ENCODE data around the gene PCDHGC4. TPM values are rescaled to one million over a fixed set of nuclear protein-coding genes. Genes with fewer than 3 reads are reported as not detected.

PCDHGC4 gene
- 91.2 TPM for total RNA-seq

DNA sequence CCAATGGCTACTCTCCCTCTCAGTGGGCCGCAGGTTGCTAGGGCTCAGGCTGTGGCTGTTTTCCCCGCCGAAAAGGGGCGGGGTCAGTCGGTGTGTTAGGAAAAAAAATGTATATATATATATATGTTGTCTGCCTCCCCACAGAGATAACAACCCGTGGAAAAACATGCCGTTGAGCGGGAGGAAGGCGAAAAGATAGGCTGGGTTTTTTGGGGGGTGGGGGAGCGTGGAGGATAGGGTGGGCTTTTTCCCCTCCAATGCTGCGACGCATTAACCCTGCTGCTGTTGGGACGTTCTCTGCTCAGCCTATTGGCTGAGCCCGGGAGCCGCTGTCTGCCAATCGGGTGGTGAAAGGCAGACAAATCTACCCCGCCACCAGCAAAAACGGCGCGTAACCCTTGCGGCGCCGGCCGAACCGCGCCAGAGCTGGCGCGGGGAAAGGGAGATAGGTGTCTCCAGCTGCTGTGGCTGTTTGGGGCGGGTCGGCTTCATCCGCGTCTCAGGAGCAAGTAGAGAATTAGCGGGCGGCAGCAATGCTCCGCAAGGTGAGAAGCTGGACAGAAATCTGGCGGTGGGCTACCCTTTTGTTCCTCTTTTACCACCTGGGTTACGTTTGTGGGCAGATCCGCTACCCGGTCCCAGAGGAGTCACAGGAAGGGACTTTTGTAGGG is at the start of gene PCDHGC4:
Gene PCDHGC4, plus strand, starts transcription at position 390 of the 671 bp plus-strand sequence. Its CDS starts 144 bp downstream, at position 534.
- DNase-seq: peak; percentile 60

DNA sequence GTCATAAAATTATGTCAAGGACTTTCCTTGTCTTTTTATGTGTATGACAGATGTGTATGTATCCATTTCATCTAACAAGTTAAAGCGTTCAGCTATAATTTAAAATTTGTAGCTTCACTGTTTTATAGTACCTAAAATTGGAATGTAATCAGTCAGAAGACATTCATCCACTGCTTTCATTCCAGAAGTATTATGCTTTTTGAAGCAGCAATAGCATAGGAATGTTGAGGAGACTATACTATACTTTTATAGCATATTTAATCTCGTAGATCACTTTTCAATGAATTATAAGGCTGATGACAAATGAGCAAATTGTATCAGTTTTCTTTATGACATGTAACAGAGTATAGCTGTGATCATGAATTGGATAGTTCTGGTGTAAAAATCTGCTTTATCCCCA is 47.6 kb upstream of the PCDHGC4 start:
- DNase-seq: no peak

DNA sequence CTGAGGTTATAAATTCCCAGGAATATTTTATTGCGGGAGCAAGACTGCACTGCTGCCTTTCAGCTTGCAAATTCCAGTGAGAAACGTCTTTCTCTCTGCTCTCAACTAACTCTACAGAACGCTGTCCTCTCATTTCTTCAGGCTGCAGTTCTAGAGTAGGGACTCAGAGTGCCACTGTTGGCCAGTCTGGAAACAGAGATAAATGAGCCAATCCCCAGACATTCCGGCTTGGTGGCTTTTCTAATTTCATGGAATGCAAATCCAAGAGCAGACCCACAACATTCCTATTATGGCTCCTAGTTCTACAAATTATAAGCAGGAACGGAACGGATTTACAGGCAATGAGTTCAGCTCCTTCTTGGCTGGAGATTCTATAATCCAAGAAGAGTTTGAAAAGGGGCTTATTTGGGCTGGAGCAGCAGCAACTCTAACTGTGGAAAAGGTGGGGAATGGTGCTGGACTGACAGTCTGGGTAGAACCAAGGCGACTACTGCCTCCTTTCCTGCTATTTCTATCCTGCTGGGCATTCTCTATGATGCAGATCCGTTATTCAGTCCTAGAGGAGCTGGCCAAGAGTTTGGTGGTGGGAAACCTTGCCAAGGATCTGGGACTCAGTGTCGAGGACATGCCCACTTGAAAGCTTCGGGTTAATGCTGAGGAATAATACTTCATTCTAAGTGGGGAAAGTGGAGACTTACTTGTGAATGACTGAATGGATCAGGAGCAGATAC is 45.3 kb upstream of the PCDHGC4 start:
- DNase-seq: no peak

- no peak for DNase-seq
Observed at GRCh38 chr5:141440341-141440740, 44.5 kb upstream of the PCDHGC4 start.

DNA sequence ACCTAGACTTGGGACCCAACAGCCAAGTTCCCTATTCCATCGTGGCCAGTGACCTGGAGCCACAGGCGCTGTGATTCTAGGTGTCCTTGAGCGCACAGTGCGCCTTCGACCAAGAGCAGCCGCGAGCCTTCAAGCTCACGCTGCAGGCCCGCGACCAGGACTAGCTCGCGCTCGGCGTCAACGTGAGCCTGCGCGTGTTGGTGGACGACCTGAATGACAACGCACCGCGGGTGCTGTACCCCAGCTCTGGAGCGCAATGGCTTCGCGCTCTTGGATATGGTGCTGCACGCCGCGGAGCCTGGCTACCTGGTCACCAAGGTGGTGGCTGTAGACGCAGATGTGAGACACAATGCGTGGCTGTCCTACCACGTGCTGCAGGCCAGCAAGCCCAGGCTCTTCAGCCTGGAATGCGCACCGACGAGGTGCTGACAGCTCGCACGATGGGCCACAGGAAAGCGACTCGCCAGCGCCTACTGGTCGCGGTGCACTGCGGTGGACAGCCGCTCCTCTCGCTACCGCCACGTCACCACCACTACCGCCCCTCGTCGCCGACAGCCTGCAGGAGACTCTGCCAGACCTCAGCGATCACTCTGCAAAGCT is 43.2 kb upstream of the PCDHGC4 start:
- DNase-seq: no peak

DNA sequence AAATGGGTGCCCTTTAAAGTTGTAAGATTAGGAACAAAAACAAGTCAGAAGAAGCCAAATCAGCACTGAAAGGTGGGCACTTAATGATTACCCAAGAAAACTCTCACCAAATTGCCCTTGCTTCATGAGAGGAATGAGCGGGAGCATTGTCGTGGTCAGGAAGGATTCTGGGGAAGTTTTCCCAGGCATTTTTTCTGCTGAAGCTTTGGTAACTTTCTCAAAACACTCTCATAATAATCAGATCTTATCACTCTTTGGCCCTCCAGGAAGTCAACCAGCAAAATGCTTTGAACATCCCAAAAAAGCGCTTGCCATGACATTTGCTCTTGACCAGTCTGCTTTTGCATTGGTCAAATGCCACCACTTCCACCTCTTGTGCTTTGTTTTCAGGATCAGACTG is 19.5 kb upstream of the PCDHGC4 start:
- DNase-seq: no peak

GRCh38 chr5:141475625-141476131 is 9.2 kb upstream of the PCDHGC4 start, which contains the start of gene PCDHGC3:
TSS of gene PCDHGC3 (plus strand) at chr5:141475966. CDS start at chr5:141476117, 151 bp downstream.
- DNase-seq: peak; percentile 88

DNA sequence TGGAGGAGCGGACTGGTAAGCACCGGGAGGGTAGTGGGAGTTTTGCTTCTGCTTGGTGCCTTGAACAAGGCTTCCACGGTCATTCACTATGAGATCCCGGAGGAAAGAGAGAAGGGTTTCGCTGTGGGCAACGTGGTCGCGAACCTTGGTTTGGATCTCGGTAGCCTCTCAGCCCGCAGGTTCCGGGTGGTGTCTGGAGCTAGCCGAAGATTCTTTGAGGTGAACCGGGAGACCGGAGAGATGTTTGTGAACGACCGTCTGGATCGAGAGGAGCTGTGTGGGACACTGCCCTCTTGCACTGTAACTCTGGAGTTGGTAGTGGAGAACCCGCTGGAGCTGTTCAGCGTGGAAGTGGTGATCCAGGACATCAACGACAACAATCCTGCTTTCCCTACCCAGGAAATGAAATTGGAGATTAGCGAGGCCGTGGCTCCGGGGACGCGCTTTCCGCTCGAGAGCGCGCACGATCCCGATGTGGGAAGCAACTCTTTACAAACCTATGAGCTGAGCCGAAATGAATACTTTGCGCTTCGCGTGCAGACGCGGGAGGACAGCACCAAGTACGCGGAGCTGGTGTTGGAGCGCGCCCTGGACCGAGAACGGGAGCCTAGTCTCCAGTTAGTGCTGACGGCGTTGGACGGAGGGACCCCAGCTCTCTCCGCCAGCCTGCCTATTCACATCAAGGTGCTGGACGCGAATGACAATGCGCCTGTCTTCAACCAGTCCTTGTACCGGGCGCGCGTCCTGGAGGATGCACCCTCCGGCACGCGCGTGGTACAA is 8.5 kb upstream of the PCDHGC4 start:
- DNase-seq: no peak

- DNase-seq: no peak
Observed at GRCh38 chr5:141477044-141477575, 7.7 kb upstream of the PCDHGC4 start.

- DNase-seq: no peak
Observed at GRCh38 chr5:141477815-141478214, 7.0 kb upstream of the PCDHGC4 start.

DNA sequence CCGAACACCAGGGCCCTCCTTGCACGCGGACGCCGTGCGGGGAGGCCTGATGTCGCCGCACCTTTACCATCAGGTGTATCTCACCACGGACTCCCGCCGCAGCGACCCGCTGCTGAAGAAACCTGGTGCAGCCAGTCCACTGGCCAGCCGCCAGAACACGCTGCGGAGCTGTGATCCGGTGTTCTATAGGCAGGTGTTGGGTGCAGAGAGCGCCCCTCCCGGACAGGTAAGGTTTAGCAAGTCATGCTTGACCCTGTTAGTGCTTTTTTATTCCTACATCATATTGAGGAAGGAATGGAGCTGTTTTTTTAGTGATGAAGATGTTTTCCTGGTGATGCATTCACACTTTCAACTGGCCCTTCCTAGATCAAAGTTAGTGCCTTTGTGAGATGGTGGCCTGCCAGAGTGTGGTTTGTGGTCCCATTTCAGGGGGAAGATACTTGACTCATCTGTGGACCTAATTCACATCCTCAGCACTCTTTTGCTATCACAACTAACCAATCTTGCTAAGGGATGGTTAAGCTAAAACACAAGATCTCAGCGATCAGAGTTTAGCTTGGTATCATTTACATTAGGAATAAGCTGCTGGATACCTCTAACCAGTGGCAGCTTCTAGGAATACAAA is 6.4 kb upstream of the PCDHGC4 start:
- no peak for DNase-seq

DNA sequence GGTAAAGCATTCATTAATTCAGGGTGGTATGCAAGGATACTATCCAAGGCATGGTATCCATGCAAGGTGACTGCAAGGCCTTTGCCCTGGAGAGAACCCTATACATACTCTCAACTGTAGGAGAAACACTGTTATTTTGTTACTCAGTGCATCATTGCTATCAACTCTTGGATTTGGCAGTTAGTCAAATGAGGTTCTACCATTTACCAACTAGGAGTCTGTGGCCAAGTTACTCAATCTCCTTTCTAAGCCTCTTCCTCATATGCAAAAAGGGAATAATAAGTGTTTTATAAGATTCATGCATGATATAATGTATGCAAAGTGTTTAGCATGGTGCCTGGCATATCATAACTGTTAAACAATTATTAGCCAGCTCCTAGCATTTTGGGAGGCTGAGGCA is 5.1 kb upstream of the PCDHGC4 start:
- DNase-seq: no peak

GRCh38 chr5:141483902-141484301 is 928 bp upstream of the PCDHGC4 start:
- DNase-seq: no peak

- no peak for DNase-seq
Observed at GRCh38 chr5:141484310-141484640, 555 bp upstream of the PCDHGC4 start.

- no peak for DNase-seq
Observed at GRCh38 chr5:141485321-141486055, 658 bp downstream of the PCDHGC4 start.

DNA sequence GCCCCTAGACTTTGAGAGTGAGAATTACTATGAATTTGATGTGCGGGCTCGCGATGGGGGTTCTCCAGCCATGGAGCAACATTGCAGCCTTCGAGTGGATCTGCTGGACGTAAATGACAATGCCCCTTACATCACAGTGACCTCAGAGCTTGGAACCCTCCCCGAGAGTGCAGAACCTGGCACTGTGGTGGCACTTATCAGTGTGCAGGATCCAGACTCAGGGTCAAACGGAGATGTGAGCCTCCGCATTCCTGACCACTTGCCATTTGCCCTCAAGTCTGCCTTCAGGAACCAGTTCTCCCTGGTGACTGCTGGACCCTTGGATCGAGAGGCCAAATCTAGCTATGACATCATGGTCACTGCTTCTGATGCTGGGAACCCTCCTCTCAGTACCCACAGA is 1.3 kb downstream of the PCDHGC4 start:
- DNase-seq: no peak

DNA sequence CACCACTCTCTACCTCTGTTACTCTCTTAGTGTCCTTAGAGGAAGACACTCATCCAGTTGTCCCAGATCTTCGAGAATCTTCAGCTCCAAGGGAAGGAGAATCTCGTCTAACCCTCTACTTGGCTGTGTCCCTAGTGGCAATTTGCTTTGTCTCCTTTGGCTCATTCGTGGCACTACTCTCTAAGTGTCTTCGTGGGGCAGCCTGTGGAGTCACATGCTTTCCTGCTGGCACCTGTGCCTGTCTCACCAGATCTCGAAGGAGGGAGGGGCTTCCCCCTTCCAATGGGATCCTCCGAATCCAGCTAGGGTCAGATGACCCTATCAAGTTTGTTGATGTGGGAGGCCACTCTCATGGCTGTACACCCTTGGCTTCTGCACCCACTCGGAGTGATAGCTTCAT is 2.3 kb downstream of the PCDHGC4 start:
- no peak for DNase-seq

GRCh38 chr5:141488591-141489561 is 4.0 kb downstream of the PCDHGC4 start, which contains the start of gene PCDHGC5:
TSS of gene PCDHGC5 (plus strand) at chr5:141489081. CDS start at chr5:141489241, 160 bp downstream.
- DNase-seq: peak; percentile 84

GRCh38 chr5:141489841-141490240 is 5.0 kb downstream of the PCDHGC4 start:
- no peak for DNase-seq

DNA sequence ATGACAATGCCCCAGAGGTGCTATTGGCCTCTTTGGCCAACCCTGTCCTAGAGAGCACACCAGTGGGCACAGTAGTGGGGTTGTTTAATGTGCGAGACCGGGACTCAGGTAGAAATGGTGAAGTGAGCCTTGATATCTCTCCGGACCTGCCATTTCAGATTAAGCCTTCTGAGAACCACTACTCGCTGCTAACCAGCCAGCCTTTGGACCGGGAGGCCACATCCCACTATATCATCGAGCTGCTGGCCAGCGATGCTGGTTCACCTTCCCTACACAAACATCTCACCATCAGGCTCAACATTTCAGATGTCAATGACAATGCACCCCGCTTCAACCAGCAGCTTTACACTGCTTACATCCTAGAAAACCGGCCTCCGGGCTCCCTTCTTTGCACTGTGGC is 5.4 kb downstream of the PCDHGC4 start:
- DNase-seq: no peak
